Measurements from ENCODE around the gene CD27.
"Not testable (repeated sequence)": the region's sequence is repeated elsewhere in the genome, so short reads cannot be mapped to it uniquely, and the experiment has no call there.

DNA sequence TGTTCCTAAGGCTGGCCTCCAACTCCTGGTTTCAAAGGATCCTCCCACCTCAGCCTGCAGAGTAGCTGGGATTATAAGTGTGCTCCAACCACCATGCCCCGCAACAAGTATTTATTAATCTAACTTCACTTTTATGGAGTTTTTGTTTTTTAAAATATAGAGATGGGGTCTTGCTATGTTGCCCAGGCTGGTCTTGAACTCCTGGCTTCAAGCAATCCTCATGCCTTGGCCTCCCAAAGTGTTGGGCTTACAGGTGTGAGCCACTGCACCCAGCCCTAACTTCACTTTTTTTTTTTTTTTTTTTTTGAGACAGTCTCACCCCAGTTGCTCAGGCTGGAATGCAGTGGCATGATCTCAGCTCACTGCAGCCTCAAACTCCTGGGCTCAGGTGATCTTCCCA, 45.9 kb downstream of the CD27 start:
- not testable (repeated sequence) for TF ChIP-seq EZH2 (IDR thresholded peaks at IDR 0.05; ENCODE audit: borderline replicate concordance, low read length)
- TF ChIP-seq, protein P1, sequence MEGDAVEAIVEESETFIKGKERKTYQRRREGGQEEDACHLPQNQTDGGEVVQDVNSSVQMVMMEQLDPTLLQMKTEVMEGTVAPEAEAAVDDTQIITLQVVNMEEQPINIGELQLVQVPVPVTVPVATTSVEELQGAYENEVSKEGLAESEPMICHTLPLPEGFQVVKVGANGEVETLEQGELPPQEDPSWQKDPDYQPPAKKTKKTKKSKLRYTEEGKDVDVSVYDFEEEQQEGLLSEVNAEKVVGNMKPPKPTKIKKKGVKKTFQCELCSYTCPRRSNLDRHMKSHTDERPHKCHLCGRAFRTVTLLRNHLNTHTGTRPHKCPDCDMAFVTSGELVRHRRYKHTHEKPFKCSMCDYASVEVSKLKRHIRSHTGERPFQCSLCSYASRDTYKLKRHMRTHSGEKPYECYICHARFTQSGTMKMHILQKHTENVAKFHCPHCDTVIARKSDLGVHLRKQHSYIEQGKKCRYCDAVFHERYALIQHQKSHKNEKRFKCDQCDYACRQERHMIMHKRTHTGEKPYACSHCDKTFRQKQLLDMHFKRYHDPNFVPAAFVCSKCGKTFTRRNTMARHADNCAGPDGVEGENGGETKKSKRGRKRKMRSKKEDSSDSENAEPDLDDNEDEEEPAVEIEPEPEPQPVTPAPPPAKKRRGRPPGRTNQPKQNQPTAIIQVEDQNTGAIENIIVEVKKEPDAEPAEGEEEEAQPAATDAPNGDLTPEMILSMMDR (conservative IDR thresholded peaks at IDR 0.05 in 1 of 2, IDR thresholded peaks at IDR 0.05 in 1 of 2; ENCODE audit: extremely low read depth in 1 of 2, insufficient read depth in 1 of 2, low read depth in 1 of 2, low read length in 2 of 2), result not testable (repeated sequence)

All from mammary epithelial cell (primary cell).